CD4-positive, alpha-beta T cell treated with Interleukin-17A for 4 hours (primary cell): ENCODE data around the gene KDM4B.

Experiments
- DNase-seq: peaks from one replicate; pipeline ENCODE4 v3.0.0-alpha.2; 2020; ENCODE audit warnings: mixed read lengths

KDM4B gene

DNA sequence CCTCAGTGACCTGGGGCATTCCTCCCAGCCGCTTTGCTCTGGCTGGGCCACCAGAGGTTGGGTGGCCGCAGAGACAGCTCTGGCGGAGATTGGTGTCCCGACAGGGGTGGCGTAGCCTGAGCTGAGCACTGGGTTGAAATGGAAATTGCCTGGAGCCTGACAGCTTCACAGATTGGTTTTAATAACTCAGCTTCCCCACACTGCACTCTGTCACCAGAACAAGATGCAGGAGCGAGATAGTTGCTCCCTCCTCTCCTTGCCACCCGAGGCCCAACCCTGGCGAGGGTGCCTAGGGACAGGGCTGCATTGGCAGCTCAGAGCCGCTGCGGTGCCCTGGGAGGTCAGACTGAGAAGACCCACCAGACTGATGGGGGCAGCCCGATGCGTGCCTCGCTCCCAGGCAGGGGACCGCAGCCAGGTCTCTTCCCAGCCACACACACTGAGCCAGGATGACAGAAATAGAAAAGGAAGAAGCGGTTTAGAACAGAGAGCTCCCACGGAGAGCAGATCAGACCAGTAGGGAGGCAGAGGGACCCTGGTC, 84.1 kb downstream of the KDM4B start:
- DNase-seq: no peak

DNA sequence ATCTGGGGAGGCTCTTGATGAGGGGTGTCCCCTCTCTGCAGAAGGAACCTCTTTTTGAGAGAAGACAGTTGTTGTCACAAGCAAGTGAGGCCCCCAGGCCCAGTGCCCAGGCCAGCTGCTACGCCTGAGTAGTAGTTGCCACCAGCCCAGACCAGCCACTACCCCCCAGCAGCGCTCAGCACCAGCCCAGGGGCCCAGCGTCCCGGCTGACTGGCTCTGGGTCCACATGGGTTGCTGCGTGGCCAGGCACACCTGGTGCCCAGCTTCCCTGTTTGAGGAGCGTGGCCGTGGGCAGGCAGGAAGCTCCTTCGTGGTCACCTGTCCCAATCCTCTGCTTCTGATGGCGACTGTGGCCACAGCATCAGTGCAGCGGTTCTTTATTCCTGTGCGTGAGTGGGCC, 84.7 kb downstream of the KDM4B start:
- DNase-seq: no peak

DNA sequence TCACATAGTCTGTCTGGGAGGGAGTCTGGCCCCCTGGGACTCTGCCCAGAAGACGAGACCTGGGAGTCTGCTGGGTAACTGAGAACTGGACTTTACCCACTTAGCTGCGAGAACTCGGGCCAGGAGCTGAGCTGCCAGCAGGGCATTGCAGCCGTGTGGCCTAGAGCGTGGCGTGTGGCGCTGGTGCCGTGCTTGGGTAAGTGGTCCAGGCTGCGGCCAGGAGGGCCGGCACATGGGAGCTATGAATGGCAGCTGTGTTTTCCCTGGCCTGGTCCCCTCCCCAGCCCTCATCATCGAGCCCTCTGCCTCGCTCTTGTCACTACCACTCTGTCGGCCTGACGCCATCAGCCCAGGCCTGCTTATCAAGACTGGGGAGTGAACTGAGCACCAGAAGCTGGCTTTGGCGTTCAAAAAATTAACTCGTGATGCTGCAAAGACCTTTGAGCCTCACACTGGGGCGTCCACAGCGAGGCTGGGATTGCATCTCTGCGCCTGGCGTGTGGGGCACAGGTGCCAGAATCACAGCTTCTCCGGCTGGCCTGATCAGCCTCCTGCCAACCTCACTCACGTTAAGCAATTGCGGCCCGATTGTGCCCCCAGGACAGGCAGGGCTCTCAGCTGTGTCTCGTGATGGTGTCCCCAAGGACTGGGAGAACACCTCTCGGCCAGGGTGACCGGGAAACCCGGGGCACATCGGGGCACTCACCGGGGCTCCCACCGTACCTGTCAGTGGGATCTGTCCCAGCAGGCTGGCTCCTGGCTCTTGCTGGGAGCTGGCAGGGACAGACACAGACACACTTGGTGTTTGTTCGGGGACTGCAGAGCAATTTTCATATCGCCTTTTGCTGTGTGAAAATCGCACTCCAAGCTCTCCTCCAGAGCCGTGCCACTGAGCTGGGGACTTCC, 85.9 kb downstream of the KDM4B start:
- DNase-seq: no peak

DNA sequence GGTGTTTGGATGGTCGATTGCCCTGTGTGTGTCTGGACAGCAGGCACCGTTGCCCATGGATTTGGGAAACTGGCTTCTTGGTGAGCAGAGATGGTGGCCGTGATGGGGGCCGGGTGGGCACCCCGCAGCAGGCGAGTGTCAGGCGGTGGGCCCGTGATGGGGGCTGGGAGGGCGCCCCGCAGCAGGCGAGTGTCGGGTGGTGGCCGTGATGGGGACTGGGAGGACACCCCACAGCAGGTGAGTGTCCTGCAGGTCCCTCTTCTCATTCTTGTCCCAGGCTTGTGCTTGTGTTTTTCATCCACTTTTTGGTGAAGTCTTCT, 86.5 kb downstream of the KDM4B start:
- DNase-seq: no peak

DNA sequence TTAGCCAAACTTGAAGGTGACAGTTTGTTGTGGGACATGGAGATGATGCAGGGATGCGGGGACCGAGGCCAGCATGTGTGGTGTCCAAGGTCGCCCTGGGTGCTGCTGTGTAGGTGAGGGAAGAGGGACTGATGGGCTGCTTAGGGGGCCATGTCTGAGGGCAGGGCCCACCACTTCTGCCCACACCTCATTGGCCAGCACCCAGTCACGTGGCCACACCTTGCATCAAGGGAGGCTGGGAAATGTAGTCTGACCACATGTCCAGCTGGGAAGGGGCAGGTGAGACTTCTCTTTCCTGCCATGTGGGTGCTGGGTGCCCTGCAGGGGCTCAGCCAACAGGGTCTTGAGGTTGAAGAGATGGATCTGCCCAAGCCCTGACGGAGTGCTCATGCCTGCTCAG, 88.9 kb downstream of the KDM4B start:
- DNase-seq: no peak

DNA sequence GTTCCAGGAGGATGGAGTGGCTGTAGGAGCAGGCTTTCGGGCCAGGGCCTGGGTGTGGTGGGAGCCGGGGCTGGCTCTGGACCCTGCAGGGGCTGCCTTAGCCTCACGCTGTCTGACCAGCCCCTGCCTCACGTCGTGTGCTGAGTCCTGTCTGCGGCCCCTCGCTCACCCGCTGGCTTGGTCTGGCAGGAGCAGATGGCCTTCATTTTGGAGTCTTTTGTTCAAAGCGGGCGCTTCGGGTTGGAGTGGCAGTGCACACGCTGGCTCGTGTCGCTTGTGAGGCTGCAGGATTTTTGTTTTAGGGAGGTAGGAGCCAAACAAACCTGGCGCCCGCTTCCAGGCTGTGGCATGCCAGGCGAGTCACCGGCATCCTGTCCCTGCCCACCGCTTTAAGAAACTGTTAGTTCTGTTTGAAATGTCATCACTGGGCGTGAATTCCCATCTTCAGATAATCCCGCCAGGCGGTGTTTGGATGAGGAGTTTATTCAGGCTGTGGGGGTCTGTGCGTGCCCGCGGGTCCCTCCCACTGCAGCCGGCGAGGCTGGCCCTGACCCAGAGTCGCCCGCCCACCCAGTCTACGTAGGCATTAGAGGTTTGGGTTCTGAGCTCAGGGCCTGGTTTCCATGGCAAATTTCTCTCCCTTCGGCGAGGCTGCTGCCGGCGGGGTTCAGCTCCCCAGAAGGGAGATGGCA, 89.8 kb downstream of the KDM4B start:
- DNase-seq: no peak

DNA sequence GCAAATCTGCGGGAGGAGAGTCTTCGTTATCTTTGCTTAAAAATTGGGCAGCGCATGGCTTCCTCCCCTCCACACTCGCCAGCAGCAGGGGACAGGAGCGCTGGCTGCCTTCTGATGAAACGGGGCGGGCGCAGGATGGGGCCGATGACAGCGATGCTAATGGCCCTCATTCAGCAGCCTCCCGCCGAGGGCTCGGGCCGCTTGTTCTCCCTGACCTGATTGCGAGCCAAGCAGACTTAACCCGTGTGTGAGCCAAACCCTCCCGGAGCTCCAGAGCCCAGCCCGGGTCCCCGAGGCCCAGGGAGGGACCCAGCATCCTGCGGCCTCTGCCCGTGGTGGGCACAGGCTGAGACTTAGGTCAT, 90.3 kb downstream of the KDM4B start:
- no peak for DNase-seq

DNA sequence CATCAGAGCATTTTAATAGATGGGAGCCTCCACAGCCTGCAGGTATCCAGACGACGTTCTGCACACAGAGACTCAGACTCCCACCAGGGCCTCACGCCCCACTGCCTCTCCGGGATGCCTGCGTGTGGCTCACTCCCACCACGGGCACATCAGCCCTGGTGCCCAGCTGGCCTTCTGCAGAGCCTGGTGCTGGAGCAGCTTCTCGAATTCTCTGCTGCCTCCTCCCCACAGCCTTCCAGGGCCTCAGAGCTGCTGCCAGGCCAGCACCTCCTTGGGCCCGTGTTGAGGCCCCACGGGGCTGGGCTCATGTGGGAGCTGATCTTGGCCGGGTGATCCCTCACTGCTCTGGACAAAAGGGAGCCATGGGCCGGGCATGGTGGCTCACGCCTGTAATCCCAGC, 90.9 kb downstream of the KDM4B start:
- no peak for DNase-seq

DNA sequence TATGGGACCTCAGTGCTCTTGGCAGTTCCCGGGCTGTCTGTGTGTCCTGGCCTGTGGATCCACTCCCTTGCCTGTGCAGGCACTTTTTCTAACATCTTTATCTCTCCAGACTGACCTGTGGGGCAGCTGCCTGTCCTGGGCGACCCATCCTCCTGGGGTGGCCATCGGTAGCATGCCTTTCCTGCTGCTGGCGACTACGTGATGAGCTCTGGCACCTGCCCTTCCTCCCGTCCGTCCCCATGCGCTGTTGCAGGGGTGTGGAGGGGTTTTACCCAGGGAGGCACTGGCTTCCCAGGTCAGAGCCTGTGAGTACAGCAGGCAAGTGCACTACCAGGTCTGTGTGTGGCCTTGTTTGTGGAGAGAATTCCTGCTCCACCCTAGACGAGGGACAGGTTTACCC, 93.3 kb downstream of the KDM4B start:
- DNase-seq: no peak

DNA sequence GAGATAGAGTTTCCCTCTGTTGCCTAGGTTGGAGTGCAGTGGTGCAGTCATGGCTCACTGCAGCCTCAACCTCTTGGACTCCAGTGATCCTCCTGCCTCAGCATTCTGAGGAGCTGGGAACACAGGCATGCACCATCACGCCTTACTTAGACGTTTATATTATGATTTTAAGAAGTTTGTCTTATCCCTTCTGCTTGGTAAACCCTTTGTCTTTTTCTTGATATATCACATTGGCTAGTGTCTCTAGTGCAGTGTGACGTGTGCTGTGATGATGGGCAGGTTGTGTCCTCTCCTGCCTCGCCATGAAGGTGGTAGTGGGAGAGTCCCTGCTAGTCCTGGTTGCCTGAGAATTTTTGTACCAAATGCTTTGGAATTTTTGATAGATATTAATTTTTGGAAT, 93.9 kb downstream of the KDM4B start:
- no peak for DNase-seq

DNA sequence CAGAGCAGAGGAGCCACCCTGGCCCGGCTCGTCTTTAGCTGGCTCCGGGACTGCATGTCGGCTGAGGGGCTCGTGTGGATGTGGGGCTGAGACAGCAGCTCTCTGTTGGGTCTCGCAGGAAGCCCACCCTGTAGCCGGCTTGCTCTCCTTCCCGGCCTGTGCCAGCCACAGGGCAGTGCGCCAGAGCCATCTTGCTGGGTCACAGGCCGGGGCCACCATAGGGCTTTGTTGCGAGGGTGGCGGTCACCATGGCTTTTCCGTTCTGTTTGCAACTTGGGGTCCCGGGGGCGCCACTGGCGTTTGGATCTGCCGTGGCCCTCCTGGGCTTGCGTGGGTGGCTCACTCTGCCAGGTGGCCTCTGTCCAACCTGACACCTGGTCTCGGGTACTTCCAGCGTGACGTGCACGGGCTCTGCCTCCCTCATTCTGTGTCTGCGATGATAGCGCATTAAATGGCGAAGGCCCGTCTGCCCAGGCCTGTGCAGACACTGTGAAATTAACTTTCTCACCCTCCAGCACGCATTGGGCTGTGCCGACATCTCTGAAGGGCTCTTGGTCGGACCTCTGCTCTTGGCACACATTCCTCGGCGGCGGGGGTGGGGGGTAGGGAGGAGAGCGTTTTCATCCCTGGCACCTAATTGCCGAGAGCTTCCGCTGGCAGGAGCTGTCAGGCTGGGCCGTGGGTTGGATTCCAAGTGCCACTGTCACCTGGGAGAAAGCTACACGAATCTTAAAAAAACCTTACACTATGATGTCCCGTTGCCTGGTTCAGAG, 95.1 kb downstream of the KDM4B start:
- DNase-seq: no peak

DNA sequence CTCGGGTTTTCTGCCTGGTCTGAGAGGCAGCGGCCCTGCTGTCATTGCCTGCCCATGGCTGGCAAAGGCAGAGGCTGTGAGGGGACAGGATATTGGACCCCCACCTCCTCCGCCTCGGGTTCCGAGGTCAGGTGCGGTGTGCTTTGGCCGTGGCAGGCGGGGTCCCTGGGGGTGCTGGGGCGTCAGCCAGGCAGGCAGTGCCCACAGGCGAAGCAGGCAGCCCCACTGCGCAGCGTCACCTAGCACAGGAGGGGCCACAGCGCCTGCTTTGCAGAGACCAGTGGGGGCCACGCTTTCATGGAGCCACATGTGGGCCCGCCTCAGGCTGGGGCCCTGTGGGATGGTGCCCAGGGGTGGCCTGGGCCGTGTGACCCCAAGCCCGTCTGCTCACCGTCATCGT, 96.0 kb downstream of the KDM4B start:
- DNase-seq: no peak

DNA sequence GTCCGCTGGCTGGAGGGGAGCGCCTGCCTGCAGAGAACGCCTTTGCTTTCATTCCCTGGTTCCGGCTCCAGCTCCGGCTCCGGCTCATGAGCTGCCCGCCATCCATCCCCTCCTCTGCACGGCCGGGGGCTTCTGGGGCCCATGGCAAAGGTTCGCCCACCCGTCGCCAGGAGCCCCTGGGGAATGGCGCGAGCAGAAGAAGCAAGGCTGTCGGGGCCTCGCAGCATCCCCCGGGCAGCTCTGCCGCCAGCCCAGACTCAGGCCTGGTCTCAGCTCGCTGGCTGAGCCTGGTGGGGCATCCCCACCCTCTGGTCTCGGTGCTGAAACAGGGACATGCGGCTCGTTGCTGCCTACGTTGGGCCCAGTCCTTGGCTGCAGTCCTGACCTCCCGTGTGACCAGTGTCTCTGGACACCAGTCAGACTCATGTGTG, 96.8 kb downstream of the KDM4B start:
- no peak for DNase-seq

DNA sequence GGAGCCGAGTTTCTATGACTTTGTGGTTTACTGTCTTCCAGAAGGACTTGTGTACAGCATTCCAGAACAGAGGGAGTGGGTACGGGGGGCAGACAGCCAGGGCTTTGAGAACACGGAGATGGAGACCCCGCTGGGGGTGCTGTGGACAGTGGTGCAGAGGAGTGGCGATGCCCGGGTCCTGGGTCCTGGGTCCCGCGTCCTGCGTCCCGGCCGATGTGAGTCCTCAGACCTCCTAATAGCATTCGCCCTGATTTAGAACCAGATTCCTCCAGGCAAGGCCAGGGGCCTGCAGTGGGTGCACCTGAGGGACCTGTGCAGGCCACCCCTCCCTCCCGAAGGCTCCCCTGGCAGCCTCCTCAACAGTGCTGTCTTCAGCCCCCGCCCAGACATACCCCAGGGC, 97.9 kb downstream of the KDM4B start:
- no peak for DNase-seq

DNA sequence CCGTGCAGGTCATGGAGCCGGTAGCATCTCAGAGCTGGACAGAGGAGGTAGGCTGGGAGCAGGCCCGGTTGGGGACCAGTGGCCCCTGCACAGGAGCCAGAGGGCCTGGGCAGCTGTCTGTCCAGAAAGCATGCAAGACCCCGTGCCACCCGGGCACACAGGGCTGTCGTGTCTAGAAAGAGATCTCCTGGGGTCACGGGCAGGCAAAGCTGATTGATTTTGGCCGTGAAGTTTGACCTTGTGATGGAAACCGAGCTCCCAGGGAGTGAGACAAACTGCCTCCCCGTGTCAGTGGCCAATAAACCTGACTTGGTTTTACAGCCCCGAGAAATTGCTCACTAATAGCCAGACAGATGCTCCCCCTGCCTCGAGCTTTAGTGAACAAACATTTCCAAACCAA, 98.8 kb downstream of the KDM4B start:
- DNase-seq: no peak

DNA sequence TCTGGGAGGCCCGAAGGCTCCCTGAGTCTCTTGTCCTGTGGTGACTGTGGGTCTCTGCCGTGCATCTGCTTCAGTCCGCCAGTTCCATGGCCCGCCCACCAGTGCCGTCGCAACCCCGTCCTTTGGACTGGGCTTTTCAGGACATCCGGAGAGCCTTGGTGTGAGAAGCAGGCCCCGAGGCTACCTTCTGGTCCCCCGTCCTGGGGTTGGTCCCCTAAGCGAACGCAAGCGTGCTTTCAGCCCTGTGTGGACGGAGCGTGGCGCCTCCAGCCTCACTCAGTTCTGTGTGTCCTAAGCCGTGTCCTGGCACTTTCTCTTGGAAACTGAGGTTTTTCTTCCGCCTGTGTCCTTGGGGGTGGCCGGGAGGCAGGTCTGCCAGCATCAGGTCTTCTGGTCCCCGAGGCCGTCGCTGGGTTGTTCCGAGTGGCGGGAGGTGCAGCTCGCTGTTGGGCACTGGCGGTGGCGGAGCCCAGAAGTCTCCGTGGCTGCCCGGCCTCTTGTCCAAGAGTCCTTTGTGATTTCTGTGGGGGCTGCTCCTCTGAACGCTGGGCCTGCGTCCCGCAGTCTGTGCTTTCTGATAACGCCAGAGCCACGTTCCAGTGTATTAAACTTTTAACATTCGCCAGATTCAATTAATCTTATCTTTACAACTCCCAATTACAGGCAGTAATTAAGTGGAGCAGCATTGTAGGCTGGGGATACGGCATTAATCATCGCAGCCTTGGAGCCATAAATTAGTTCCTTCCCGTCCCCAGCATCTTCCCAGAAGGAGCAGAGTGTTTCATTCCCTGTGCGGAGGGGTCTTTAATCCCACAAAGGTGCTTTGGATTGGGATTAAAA, 99.5 kb downstream of the KDM4B start:
- no peak for DNase-seq

DNA sequence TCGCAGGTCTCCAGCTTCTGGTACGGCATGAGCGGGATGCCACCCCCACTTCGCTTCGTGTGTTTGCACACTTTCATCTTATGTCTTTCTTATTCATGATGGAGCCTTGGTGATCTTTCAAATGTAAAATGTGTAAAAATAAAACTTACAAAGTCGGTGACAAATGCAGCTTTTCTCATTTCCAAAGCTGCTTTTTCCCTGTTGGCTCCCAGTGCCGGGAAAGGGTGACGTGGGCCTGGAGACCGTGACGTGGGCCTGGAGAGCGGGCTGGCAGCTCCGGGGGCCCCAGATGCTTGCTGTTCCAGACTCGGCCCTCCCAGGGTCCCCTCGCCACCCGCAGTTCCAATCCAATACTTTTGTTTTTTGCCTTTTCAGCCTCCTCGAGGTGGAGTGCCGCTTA, 101.4 kb downstream of the KDM4B start:
- DNase-seq: no peak

DNA sequence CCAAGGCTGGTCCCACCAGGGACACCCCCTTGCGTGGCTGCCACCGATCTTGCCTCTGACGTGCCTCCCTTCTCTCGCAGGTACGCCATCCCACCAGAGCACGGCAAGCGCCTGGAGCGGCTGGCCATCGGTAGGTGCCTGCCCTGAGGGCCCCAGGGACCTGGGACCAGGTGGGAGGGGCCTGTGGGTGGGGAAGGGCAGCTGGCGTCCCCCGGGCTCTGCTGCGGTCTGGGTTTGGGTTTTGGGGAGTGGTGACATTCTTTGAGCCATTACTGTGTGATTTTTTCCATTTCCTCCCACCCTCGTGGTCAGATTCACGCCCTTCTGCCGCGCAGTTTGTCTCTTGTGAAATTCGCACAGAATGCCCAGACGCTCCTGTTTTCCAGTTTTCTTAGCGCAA, 102.0 kb downstream of the KDM4B start:
- no peak for DNase-seq

DNA sequence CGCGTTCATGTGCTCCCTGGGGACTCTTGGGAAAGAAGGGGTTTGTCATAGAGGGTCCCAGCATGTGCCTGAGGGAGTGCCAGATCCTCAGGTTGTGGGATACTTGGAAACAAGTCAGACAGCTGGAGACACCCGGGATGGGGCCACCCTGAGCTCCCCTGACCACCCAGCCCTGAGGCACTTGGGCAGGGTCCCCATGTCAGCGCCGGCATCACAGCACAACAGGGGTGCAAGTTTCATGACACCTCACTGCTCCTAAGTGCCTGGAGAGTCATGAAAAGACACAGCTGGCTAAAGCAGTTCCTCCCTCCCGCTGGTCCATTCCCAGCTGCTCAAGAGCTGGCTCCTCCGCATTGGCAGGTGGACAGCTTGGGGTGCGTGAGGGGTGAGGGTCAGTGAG, 102.7 kb downstream of the KDM4B start:
- DNase-seq: no peak

DNA sequence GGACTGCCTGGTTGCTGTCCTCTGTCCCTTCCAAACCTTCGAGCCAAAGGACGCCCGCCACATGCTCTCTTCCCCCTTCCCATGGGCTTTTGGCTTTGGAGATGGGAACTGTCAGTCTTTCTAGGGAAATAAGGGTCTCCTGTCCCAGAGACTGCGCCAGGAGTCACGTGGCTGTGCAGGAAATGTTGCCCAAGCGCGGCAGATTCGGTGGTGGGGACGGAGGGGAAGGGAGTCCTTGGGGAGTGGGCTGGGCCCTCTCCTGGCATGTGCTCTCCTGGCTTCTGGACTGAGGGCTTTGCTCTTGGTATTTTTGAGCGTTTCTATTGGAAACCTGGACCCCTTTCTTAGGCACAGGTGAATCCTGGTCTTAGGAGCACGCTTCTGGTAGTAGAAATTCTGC, 103.2 kb downstream of the KDM4B start:
- no peak for DNase-seq

DNA sequence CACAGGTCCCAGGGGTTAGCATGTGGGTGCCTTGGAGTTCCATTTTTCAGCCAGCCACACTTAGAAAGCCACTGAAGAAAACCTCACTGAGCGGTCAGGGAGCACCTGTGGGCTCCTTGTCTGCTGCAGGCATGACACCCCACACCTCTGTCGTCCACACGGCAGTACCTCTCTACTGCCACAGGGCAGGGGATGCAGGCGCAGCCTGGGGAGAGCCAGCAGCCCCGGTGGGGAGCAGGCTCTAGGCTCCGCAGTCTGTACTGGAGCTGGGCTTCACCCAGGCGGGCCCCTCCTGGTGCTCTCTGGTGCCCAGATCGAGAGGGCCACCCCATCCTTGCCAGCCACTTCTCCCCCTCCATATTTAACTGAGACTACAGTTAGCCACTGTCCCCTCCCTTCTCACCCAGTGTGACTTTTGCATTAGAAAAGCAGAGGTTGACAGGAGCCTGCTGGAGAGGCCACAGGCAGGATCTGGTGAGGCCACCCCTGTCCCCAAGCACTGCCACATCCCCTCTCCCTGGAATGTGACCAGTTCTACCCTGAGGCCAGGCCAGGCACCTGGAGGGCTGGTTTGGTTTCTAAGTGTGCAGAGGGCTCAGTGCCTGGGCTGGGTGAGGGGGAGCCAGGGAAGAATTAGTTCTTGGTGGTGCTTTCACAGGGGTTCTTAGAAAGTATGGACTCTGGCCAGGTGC, 104.4 kb downstream of the KDM4B start:
- no peak for DNase-seq

DNA sequence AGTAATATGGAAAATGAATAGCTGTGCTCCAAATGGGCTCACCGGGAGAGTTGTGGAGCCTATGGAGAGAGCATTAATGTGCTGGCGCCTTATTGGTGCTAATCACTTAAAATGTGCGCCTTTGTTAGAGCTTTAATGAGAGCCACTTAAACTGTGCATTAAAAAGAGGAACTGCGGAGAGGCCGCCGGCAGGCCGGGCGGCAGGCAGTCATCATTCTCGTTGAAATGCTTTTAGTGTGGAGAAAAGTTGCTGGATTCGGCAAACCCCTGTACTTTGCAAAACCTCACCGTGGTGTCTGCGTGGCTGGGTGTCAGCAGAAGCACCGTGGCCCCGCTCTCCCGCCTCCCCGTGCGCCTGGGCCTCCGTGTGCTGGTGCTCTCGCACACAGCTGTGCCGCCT, 105.5 kb downstream of the KDM4B start:
- DNase-seq: no peak
